ENCODE data around the gene ROR1.

The ROR1 gene

GRCh38 chr1:63935553-63935952 lies 161.7 kb downstream of the ROR1 start:
- no peak for DNase-seq (ENCODE audit: low spot score)

DNA sequence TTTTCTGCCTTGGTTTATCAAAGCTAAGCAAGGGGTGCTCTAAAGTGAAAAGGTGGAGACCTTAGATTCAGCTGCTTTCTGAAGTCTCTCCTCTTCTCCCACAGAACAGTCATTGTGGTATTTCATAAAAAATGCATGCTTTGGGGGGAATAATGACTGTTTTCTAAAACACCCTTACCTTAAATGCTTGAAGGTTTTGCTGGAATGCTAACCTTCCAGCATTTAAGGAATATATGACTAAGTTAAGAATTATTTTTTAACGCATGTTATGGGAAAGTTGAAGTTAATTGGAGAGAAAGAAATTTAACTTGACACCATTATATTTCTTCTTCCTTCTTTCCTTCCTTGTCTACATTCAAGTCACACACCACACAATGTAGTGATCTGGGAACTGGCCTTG lies 162.5 kb downstream of the ROR1 start:
- no peak for DNase-seq (ENCODE audit: low spot score)

DNA sequence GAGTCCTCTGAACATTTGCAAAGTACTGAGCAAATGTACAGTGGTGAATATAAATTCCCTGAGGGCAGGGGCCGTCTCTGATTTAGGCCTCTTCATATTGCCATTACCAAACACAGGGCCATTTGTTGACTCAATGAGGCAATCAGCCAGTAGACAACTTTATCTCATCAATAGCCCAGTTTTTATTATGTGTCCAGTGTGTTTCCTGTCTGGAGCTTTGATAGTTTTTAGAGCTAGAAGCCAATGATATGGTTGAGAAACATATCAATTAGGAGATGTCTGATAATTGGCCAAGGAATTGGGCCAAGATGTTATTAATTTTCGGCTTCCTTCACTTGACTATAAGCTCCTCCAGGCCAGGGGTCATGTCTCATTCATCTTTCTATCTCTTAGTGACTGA lies 163.0 kb downstream of the ROR1 start:
- DNase-seq (ENCODE audit: low spot score) = no peak

DNA sequence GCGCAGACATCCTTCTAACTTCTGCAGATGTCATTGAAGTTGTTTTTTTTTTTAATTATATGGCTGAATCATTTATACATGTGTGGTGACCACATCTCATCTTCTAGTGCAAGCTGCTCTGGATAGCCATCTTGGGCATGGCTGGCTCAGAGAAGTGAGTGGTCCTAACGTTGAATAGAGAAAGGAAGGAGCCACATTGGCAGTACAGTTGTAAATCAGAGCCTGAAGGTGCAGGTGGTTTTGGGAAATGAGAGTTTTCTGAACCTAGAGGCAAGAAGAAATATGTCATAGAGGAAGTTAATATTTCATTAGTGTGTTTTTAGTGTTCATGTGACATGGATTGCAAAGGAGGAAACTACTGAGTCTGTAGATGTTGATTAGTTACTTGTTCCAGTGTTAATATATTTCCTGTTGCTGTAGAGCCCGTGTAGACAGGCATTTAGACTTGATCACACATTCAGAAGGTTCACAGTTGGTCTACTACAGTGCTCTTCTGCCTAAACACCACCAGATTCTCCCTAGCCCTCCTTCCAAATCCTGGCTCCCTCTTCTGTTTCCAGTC lies 163.7 kb downstream of the ROR1 start:
- DNase-seq (ENCODE audit: low spot score) = no peak

DNA sequence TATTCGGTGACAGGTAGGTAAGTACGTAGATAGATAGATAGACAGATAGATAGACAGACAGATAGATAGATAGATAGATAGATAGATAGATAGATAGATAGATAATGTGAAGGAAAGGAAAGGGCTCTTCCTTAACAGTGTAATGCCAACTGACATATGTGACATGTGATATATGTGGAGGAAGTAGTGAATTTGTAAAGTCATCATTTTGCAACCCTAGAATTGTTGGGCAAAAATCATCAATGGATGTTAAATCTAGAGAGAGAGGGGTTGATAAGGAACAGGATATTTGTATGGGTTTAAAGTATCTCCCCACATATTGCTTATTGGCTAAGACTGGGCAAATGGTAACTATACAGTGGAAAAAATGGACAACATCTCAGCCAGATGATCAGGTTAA lies 166.6 kb downstream of the ROR1 start:
- DNase-seq (ENCODE audit: low spot score) = no peak

DNA sequence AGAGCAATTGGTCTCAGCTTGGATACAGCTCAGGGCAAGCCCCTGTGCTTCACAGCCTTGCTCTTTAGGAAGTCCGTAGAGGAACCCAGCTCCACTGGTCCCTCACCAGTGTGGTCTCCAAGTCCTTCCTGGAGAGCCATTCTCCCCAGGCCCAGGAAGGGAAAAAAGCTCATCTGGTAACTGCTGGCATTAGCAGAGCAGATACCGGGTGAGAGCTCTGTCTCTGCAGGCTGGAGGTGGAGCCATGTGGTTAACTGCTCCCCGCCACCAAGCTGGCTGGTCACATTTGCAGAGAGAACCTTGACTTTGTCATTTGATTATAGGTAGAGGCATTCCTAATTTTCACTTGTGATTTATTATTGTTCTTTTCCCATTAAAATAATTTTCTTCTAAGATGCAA lies 169.6 kb downstream of the ROR1 start:
- DNase-seq (ENCODE audit: low spot score) = no peak

DNA sequence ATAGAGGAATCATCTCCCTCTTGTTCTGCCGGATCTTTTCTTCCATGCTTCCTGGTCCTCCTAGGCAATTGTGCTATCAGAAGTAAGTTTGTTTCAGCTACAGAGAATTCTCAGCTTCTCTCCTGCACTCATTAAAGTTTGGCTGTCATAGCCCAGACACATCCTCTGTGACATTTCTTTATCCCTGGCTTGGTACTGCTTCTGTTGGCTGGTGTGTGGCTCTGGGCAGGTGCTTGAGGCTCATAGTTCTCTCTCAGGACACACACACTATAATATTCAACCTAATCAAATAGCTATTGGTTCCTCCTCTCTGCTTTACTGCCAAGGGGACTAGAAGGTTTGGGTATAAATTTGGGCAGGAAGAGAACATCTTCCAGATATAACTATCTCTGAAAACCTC lies 172.1 kb downstream of the ROR1 start:
- DNase-seq (ENCODE audit: low spot score) = no peak

GRCh38 chr1:63946866-63947491 lies 173.2 kb downstream of the ROR1 start:
- DNase-seq (ENCODE audit: low spot score) = no peak

DNA sequence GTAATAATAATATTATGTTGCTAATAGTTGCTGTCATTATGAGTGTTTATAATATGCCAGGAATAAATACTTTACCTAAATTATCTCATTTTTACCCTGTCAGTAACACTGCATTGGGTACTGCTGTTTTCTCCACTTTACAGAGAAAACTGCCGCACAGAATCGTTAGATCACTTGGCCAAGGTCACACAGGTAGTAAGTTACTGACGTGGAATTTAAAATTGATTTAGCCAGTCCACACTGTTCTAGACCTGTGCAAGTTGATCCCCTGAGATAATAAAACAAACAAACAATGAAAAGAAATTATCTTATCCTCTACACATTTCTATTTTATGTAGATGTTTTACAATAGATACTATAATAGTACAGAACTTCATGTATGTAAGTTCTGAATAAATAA lies 174.1 kb downstream of the ROR1 start:
- DNase-seq (ENCODE audit: low spot score) = no peak

- no peak for DNase-seq (ENCODE audit: low spot score)
Observed at GRCh38 chr1:63950023-63950422, 176.2 kb downstream of the ROR1 start.

DNA sequence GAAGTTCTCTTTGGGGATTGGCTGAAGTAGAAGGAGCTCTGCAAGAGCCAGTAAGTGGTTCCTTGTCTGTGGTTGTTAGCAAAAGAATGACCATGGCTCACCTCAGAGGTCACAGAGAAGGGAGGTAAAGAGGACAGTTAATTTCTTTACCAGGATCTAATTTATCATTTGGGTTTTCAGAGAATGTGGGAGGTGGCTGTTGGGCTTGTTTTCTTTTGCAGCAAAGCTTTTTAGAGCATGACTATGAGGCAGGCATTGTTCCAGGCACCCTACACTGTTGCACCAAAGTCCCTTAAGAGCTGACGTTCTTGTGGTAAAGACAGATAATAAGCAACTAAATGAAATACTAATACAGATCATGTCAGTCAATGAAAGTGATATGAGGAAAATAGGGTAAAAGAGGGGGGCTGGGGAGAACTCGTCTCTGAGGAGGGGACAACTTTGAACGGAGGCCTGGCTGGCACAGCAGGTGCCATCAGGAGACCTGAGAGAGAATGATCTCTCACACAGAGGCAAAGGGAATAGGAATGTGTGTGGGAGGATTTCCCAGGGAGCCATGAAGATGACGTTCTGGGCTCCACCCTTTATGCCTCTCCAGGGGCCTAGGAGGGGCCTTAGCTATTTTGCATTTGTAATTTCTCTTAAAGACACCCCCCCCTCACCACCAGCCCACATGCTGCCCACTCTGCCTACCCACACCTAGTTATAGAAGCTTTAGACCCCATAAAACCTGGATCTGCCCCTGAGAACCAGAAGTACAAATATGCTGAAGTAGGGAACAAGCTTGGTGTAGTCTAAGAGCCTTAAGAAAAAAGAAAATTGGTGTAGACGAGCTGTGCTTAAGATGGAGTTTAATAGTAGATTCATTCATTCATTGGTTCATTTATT lies 177.5 kb downstream of the ROR1 start:
- no peak for DNase-seq (ENCODE audit: low spot score)

- no peak for DNase-seq (ENCODE audit: low spot score)
Observed at GRCh38 chr1:63954187-63954586, 180.4 kb downstream of the ROR1 start.

DNA sequence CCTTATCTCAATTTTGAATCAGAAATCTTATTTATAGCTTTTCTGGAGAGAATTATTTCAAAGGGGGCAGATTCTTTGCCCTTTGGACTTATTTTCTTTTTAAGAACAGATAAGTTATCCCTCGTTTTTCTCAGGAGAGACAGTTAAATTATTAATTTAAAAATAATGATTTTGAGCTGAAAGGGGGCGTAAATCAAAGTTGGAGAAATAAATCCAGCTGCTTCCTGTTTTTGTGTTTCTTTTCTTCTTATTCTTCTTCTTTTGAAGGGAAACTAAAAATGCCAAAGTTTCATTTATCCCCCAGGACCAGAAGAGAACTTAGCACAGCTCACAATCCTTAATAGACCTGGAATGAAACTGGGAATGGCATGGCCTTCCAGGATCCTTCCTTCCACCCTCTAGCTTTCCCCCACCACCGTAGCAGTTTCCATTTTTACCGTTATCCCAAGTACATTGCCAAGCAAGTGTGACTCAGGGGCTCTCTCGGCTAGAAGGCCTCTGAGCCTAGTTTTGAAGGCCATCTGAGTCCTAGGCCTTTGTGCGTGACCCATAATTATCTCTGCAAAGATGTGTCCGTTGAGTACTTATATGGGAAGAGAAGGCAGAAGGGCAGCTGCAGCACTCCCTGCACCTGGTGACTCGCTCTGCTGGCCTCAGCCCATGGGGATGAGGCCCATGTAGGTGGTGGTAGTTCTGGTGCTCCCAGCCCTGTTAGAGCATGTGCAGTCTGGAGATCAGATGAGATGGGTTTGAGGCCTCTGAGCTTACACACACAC lies 181.7 kb downstream of the ROR1 start:
- DNase-seq (ENCODE audit: low spot score) = no peak

- DNase-seq (ENCODE audit: low spot score) = no peak
Observed at GRCh38 chr1:63958556-63958955, 184.7 kb downstream of the ROR1 start.

- DNase-seq (ENCODE audit: low spot score) = no peak
Observed at GRCh38 chr1:63960326-63960725, 186.5 kb downstream of the ROR1 start.

DNA sequence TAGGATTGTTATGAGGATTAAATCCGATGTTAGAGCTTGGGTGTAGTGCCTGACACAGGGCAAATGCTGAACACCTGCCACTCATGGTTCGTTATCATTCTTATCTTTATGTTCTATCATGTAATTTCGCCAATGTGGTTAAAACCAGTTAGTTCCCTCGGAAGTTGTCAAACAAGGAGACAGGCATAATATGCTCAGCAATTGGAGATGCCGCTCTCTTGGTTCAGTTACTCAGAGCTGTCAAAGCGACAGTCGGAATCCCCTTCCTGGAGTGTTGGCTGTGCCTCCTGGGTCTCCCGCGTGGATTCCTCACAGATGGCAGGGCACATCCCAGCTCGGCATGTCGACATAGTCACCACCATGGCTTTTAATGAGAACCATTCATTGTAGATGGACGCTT lies 192.2 kb downstream of the ROR1 start:
- DNase-seq (ENCODE audit: low spot score) = no peak

DNA sequence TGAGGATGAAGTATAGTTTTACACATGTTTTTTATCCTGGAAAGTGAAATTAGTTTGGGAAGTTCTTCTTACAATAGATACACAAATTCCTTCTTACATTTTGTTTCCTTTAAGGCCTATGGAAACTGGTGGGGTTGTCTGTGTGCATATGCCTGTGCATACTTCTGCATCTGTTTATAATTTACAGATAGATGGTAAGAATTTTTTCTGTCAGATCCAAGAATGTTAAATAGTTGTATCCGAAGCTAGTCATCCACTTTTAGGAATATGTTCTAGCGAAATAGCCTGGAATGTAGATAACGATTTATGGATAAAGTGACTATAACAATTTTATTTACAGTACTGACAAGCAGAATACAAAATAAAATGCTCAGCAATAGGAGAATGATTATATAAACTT lies 194.1 kb downstream of the ROR1 start:
- DNase-seq (ENCODE audit: low spot score) = no peak

DNA sequence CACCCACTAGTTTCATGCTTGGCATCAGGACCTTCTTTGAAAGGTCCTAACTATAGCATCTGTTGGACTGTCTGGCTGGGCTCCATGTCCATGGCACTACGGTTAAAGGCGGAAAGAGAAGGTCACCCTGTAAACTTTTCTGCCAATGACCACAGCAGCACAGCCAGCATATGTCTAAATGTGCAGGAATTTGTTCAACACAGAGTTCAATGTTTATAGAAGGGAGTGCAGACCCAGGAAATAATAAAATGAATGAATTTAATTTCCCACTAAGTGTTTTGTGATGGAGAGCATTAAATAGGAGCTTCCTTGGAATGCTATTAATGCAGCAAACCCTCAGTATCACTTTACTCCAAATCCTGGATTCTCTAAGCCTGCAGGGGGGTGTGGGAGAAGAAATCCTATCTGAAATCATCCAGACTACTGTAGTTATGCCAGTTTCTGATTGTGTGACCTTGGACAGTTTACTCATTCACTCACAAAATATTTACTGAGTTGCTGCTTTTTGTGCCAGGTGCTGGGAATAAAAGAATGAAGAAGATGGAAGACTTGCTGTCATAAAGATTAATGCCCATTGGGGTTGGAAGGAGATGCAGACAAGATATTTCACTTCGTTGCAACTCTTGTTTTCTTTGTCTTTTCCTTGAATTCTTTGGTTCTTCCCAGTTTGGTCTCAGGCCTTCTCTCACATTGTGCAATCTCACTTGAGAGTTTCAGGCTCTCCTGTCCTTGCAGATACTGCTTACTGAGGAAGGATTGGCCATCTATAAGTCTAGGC lies 195.0 kb downstream of the ROR1 start:
- peak; percentile 2 for DNase-seq (ENCODE audit: low spot score)

DNA sequence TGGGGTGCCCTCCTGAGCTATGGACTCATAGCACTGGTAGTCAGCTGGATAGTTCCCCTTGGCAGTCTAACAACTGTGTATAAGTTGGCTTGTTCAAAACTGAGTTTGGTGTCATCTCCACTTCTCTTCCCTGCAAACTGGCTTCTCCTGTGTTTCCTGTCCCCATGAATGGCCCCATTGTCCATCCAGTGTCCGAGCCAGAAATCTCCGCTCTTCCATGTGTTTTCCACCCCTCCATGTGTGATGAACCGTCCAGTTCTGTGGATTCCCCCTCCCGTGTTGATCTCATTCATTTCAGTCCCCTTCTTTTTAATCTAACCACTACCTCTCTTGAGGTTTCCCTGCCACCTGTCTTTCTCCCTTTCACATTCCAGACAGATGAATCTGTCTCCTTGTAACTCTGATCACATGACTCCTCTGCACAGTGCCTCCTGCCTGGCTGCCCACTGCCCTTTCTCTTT lies 195.7 kb downstream of the ROR1 start:
- DNase-seq (ENCODE audit: low spot score) = peak; percentile 23

DNA sequence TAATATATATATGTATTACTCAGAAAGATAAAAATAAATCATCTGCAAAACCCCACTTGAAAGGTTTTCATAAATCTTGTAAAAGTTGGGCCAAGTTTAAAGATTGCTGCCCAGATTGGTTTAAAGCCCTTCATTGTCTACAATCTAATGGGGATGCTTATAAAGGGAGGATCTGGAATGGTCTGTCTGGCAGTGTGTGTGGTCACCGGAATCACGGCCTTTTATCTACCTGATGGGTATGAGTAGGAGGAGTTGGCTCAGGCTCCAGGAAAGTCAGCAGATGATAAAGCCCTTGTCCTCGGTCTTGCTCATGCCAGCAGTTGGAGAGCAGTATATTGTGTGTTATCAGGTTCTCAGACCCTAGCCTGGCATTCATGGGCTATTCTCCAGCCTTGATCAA lies 197.7 kb downstream of the ROR1 start:
- DNase-seq (ENCODE audit: low spot score) = peak; percentile 4

DNA sequence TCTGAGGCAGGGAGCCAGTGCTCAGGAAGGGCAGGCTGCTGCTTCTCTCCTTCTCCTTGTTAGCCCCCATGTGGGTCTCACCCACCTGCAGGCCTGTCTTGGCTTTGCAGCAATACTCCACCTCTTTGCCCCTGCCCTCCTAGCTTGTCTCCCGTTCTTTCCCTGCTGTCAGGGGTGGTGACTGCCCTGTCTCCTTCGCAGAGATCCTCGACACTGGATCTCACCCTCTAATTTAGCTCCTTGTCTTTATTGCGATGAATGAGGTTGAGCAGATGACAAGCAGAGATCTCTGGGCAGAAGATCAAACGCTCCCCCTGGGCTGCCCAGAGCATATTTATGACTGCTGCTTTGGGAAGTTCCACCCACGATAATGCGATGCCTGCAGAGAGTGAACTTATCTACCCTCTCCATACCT lies 199.2 kb downstream of the ROR1 start:
- no peak for DNase-seq (ENCODE audit: low spot score)

- no peak for DNase-seq (ENCODE audit: low spot score)
Observed at GRCh38 chr1:63974966-63975365, 201.1 kb downstream of the ROR1 start.

Data from LoVo (cell line).